IMR-90 (cell line): Measurements from ENCODE around the gene TAT. TPM values are rescaled to one million over a fixed set of nuclear protein-coding genes. Genes with fewer than 3 reads are reported as not detected.

Source experiments
- microRNA-seq, 2 experiments: library from miRNA; stranded (forward) in 1 of 2; unstranded in 1 of 2; fragments of 10-50 nt in 1 of 2; fragments of <30 nt in 1 of 2; gene quantifications in 1 of 2; microRNA quantifications in 1 of 2; one replicate each; pipeline versions ENCODE3 to v1.1.0; 2013 to 2020; ENCODE audit not compliant: insufficient read depth in 1 of 2, insufficient read length in 1 of 2, unreplicated experiment in 1 of 2
- polyA plus RNA-seq, 3 experiments: library from polyadenylated mRNA; depleted of rRNA; stranded (reverse); fragments of >200 nt; gene quantifications; 2 replicates each; pipeline ENCODE4 v1.2.3, GENCODE V29; 2012; ENCODE audit warnings: low replicate concordance in 1 of 3
- small RNA-seq, 5 experiments: library from RNA; depleted of rRNA; stranded (forward); fragments of <200 nt; gene quantifications; one replicate each; pipeline ENCODE3, GENCODE V24; 2012
- total RNA-seq: library from RNA; depleted of rRNA; stranded (reverse); fragments of >200 nt; gene quantifications from 2 replicates; pipeline ENCODE4 v1.2.3, GENCODE V29; 2012; rRNA removed

The TAT gene
- total and polyA plus RNA-seq, 2 of the 4 experiments (the other 2 are of a cell fraction), result not detected

Small RNA genes lying within 50 kb of the gene (microRNA-seq; reads per million reads assigned to microRNA genes)
- not detected for gene RNU6-1061P (ENCODE audit: insufficient read depth, insufficient read length)

Small RNA genes lying within 50 kb of the gene (small RNA-seq; reads per million reads assigned to genes)
- gene RNU6-1061P, result 0 reads per million in 5 experiments

Other genes with a start within 250 kb of the TAT start
- gene CALB2, start 218.4 kb downstream of the TAT start, total RNA-seq, result 0.18 TPM in 1 of 2 replicates, not detected in the other
- gene CALB2, start 218.4 kb downstream of the TAT start, polyA plus RNA-seq (2012; rRNA removed), result 0.24 and 0.32 TPM in 2 replicates
- not detected in 2 replicates for gene TLE7, start 135.0 kb downstream of the TAT start, total RNA-seq
- gene TLE7, start 135.0 kb downstream of the TAT start, polyA plus RNA-seq (2012; rRNA removed), result not detected in 2 replicates
- 8.8 and 11.7 TPM in 2 replicates for gene ZNF23, start 114.8 kb downstream of the TAT start, total RNA-seq
- 5.9 and 7.5 TPM in 2 replicates for gene ZNF23, start 114.8 kb downstream of the TAT start, polyA plus RNA-seq (2012; rRNA removed)
- 2.8 and 2.9 TPM in 2 replicates for gene ZNF19, start 87.8 kb downstream of the TAT start, total RNA-seq
- gene ZNF19, start 87.8 kb downstream of the TAT start, polyA plus RNA-seq (2012; rRNA removed), result 0.46 and 0.89 TPM in 2 replicates
- gene CHST4, start 50.7 kb downstream of the TAT start, total RNA-seq, result under 0.01 TPM in 1 of 2 replicates, not detected in the other
- gene CHST4, start 50.7 kb downstream of the TAT start, polyA plus RNA-seq (2012; rRNA removed), result 0.04 TPM in 1 of 2 replicates, not detected in the other
- not detected in 2 replicates for gene MARVELD3, start 49.1 kb upstream of the TAT start, total RNA-seq
- gene MARVELD3, start 49.1 kb upstream of the TAT start, polyA plus RNA-seq (2012; rRNA removed), result not detected in 2 replicates
- gene PHLPP2, start 147.6 kb upstream of the TAT start, total RNA-seq, result 9.2 and 10.2 TPM in 2 replicates
- gene PHLPP2, start 147.6 kb upstream of the TAT start, polyA plus RNA-seq (2012; rRNA removed), result 5.8 and 6.8 TPM in 2 replicates
- 86.1 and 86.7 TPM in 2 replicates for gene AP1G1, start 231.7 kb upstream of the TAT start, total RNA-seq
- 45.7 and 48.3 TPM in 2 replicates for gene AP1G1, start 231.7 kb upstream of the TAT start, polyA plus RNA-seq (2012; rRNA removed)